ENCODE measurements around the gene COPRS.

- no peak for TF ChIP-seq CTCF (IDR thresholded peaks at IDR 0.05; ENCODE audit: low read depth, low read length)
- no peak for TF ChIP-seq POLR2A (IDR thresholded peaks at IDR 0.05; ENCODE audit: extremely low read depth, insufficient read length)
- TF ChIP-seq MYC (IDR thresholded peaks at IDR 0.05; ENCODE audit: low read depth, low read length) = no peak
These were observed 29.4 kb downstream of the COPRS start for GRCh38 chr17:31829649-31830048.

Measured in NB4 (cell line).